CD4-positive, alpha-beta T cell (primary cell): ENCODE data around the gene SAA1. TPM values are rescaled to one million over a fixed set of nuclear protein-coding genes. Genes with fewer than 3 reads are reported as not detected.
"Not testable (repeated sequence)": the region's sequence is repeated elsewhere in the genome, so short reads cannot be mapped to it uniquely, and the experiment has no call there.

ENCODE experiments used
- ATAC-seq: fragments of 200-7000 bp; cut with Tn5 transposase; one replicate; pipeline ENCODE4 v1.10.0; 2022; ENCODE audit warnings: mild to moderate bottlenecking; ENCODE audit not compliant: poor library complexity
- CTCF ChIA-PET: fragments of 350-600 bp; sonication (Branson Sonifier 250); formaldehyde crosslinking; loops from one replicate; lab custom pipeline; 2021; ENCODE audit warnings: antibody characterized with exemption, inconsistent platforms; lab: Charles Lee
- POLR2A ChIA-PET: fragments of 350-600 bp; sonication (Branson Sonifier 250); formaldehyde crosslinking; loops from one replicate; lab custom pipeline; 2021; ENCODE audit warnings: antibody characterized with exemption, inconsistent platforms; lab: Charles Lee
- DNase-seq, 14 experiments: peaks; one replicate each; pipeline ENCODE4 v3.0.0-alpha.2; 2013 to 2020; ENCODE audit warnings: mixed read lengths in 2 of 14
- H3K27ac ChIP-seq, 2 donors: one replicate each; pipeline versions ENCODE4 v1.5.1 to v1.7.0; 2013; ENCODE audit warnings: low read length in 2 of 2, low read depth in 1 of 2, mild to moderate bottlenecking in 1 of 2
- H3K27me3 ChIP-seq, 2 experiments: 1 replicate in 1 of 2; 2 replicates in 1 of 2; pipeline versions ENCODE4 v1.6.1 to v1.7.0; 2013; ENCODE audit warnings: low read length in 2 of 2, control low read depth in 1 of 2, mild to moderate bottlenecking in 1 of 2, moderate library complexity in 1 of 2; ENCODE audit not compliant: insufficient read depth in 2 of 2, control insufficient read depth in 1 of 2
- H3K36me3 ChIP-seq: one replicate; pipeline ENCODE4 v1.6.1; 2013; ENCODE audit warnings: low read length, control low read depth; ENCODE audit not compliant: insufficient read depth
- H3K4me1 ChIP-seq: one replicate; pipeline ENCODE4 v1.6.1; 2013; ENCODE audit warnings: low read length, control low read depth; ENCODE audit not compliant: insufficient read depth
- H3K4me3 ChIP-seq: one replicate; pipeline ENCODE4 v1.5.1; 2013; ENCODE audit warnings: mild to moderate bottlenecking, low read length, moderate library complexity
- H3K9me3 ChIP-seq, 2 experiments: 1 replicate in 1 of 2; 2 replicates in 1 of 2; pipeline versions ENCODE4 v1.6.1 to v1.7.0; 2013; ENCODE audit warnings: low read length in 2 of 2, mild to moderate bottlenecking in 2 of 2, control low read depth in 1 of 2, moderate library complexity in 1 of 2; ENCODE audit not compliant: control insufficient read depth in 1 of 2, insufficient read depth in 1 of 2
- H3K27ac Mint-ChIP-seq: one replicate; pipeline ENCODE4 v1.8.0; 2020; ENCODE audit warnings: mixed read lengths
- H3K27me3 Mint-ChIP-seq: one replicate; pipeline ENCODE4 v1.8.0; 2021; ENCODE audit warnings: mixed read lengths
- H3K36me3 Mint-ChIP-seq: one replicate; pipeline ENCODE4 v1.8.0; 2021; ENCODE audit warnings: low read depth, mixed read lengths
- H3K4me1 Mint-ChIP-seq: one replicate; pipeline ENCODE4 v1.8.0; 2021; ENCODE audit warnings: low read depth, mixed read lengths
- H3K4me3 Mint-ChIP-seq: one replicate; pipeline ENCODE4 v1.8.0; 2020; ENCODE audit warnings: mild to moderate bottlenecking, mixed read lengths
- H3K9me3 Mint-ChIP-seq: one replicate; pipeline ENCODE4 v1.8.0; 2020; ENCODE audit warnings: mixed read lengths
- CTCF ChIP-seq: fragments of 200-600 bp; IDR thresholded peaks from one replicate; pipeline ENCODE4 v1.8.0; 2022; ENCODE audit warnings: antibody characterized with exemption, mild to moderate bottlenecking
- intact Hi-C, 2 experiments: fragments of 100-400 bp; cut with DNase I in 1 of 2; cut with micrococcal nuclease in 1 of 2; formaldehyde crosslinking; loops; one replicate each; pipeline versions ENCODE4 v1.15.1 to v1.9.0; 2023 to 2025; cut with DNase I, micrococcal nuclease
- total RNA-seq, 174 experiments: library from RNA in 2 of 174; stranded (reverse) in 2 of 174; gene quantifications; one replicate each; pipeline ENCODE4 v1.2.3 and lab custom pipeline; 2021 to 2026

The SAA1 gene
- total RNA-seq, 2 experiments from 2014 or later = not detected

DNA sequence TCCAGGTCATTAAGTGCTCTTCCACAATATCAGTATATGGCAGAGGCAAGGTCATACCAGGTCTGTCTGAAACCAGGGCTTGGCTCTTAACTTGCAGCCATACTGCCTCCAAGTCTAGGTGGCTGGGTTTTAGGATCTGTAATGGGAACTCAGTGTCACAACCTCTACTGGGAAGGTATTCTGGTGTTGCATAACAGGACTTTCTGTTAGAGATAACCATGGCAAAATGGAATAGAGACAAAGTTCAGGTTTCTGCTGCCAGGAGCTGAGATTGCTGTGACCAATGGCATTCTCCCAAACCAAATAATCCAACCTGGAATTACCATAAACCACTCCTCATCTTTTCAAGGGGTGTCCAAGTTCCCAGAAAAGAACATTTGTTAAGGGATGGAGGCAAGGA lies 6.8 kb upstream of the SAA1 start:
- Histone ChIP-seq H3K27ac (no peak overlapping the region), H3K27me3 (peaks cover 0 to 3% of the 10 kb centered on the region in 2 experiments), H3K9me3 (no peaks in the 10 kb centered on the region), H3K4me1 (no peaks in the 10 kb centered on the region), H3K36me3 (no peaks in the 10 kb centered on the region), H3K4me3 (no peak overlapping the region)
- no peak for ATAC-seq
- Mint-ChIP-seq H3K27me3 (peaks cover 8% of the 10 kb centered on the region), H3K9me3 (no peaks in the 10 kb centered on the region), H3K4me1 (no peaks in the 10 kb centered on the region), H3K27ac (no peak overlapping the region), H3K36me3 (no peaks in the 10 kb centered on the region), H3K4me3 (no peak overlapping the region)
- ChIA-PET POLR2A (no interaction called here), CTCF (no interaction called here)
- no peak for TF ChIP-seq CTCF
- intact Hi-C loops = loop anchor here in 1 of 2 experiments (10.0 kb wide), 1 partner anchor 476 kb away; no protein-coding TSS in a partner anchor
- DNase-seq = no peak

- no peaks in the 10 kb centered on the region for H3K36me3 Mint-ChIP-seq
These were observed 4.3 kb upstream of the SAA1 start for GRCh38 chr11:18261721-18262120.

DNA sequence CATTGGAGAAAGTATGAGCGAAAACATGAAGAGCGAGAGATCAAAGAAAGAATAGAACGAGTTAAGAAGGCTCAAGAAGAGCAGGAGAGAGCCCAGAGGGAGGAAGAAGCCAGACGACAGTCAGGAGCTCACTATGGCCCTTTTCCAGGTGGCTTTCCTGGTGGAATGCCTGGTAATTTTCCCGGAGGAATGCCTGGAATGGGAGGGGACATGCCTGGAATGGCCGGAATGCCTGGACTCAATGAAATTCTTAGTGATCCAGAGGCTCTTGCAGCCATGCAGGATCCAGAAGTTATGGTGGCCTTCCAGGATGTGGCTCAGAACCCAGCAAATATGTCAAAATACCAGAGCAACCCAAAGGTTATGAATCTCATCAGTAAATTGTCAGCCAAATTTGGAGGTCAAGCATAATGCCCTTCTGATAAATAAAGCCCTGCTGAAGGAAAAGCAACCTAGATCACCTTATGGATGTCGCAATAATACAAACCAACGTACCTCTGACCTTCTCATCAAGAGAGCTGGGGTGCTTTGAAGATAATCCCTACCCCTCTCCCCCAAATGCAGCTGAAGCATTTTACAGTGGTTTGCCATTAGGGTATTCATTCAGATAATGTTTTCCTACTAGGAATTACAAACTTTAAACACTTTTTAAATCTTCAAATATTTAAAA lies 3.2 kb upstream of the SAA1 start:
- H3K27ac Mint-ChIP-seq, DNase-seq, H3K4me3 ChIP-seq, H3K27ac ChIP-seq, H3K27me3 ChIP-seq, POLR2A ChIA-PET, H3K4me3 Mint-ChIP-seq, H3K4me1 Mint-ChIP-seq, H3K36me3 Mint-ChIP-seq, H3K9me3 Mint-ChIP-seq, H3K27me3 Mint-ChIP-seq, ATAC-seq, H3K9me3 ChIP-seq, CTCF ChIA-PET, H3K4me1 ChIP-seq, intact Hi-C loops, H3K36me3 ChIP-seq: not testable (repeated sequence)

More at GRCh38 chr11:18261721-18262120, 4.3 kb upstream of the SAA1 start:
- Histone ChIP-seq H3K36me3 (no peaks in the 10 kb centered on the region), H3K4me3 (no peak overlapping the region), H3K27me3 (peaks cover 0 to 3% of the 10 kb centered on the region in 2 experiments), H3K4me1 (no peaks in the 10 kb centered on the region), H3K27ac (no peak overlapping the region), H3K9me3 (no peaks in the 10 kb centered on the region)
- no peaks in the 10 kb centered on the region for H3K9me3 Mint-ChIP-seq
- H3K27ac Mint-ChIP-seq = no peak overlapping the region
- no peaks in the 10 kb centered on the region for H3K27me3 Mint-ChIP-seq
- intact Hi-C loops = no loop called here
- ChIA-PET CTCF (no interaction called here), POLR2A (no interaction called here)
- TF ChIP-seq CTCF = no peak
- no peak for ATAC-seq
- H3K4me1 Mint-ChIP-seq = no peaks in the 10 kb centered on the region
- no peak for DNase-seq
- H3K4me3 Mint-ChIP-seq = no peak overlapping the region

- H3K4me1 ChIP-seq = peaks cover 2% of the 10 kb centered on the region
- H3K27me3 Mint-ChIP-seq = no peaks in the 10 kb centered on the region
- TF ChIP-seq CTCF = no peak
- H3K36me3 ChIP-seq = no peaks in the 10 kb centered on the region
- ATAC-seq (no peak), DNase-seq (no peak)
- no peaks in the 10 kb centered on the region for H3K36me3 Mint-ChIP-seq
- H3K4me3 ChIP-seq = no peak overlapping the region
- H3K27ac ChIP-seq = no peak overlapping the region
- H3K27me3 ChIP-seq = peaks cover 0 to 3% of the 10 kb centered on the region in 2 experiments
- no peak overlapping the region for H3K27ac Mint-ChIP-seq
- no peaks in the 10 kb centered on the region for H3K9me3 Mint-ChIP-seq
- H3K4me3 Mint-ChIP-seq = no peak overlapping the region
- CTCF ChIA-PET = no interaction called here
- intact Hi-C loops = no loop called here
- no peaks in the 10 kb centered on the region for H3K4me1 Mint-ChIP-seq
- POLR2A ChIA-PET = no interaction called here
- H3K9me3 ChIP-seq = no peaks in the 10 kb centered on the region
These were observed 2.0 kb upstream of the SAA1 start for GRCh38 chr11:18264035-18264434.
